HEK293T (cell line): ENCODE measurements around the gene P2RY2.

Experiments
- ARNT ChIP-seq: fragments of 450-650 bp; IDR thresholded peaks from 2 replicates; pipeline ENCODE4 v1.6.1; 2017; ENCODE audit warnings: mild to moderate bottlenecking
- ELF4 ChIP-seq: fragments of 450-650 bp; IDR thresholded peaks from 2 replicates; pipeline ENCODE4 v1.6.1; 2017; ENCODE audit warnings: antibody characterized with exemption
- FOXK2 ChIP-seq: fragments of 450-650 bp; IDR thresholded peaks from 2 replicates; pipeline ENCODE4 v1.6.1; 2016; ENCODE audit warnings: mild to moderate bottlenecking
- HDGF ChIP-seq: fragments of 450-650 bp; IDR thresholded peaks from 2 replicates; pipeline ENCODE4 v1.6.1; 2017; ENCODE audit warnings: antibody characterized with exemption, borderline replicate concordance
- SUZ12 ChIP-seq: fragments of 450-650 bp; IDR thresholded peaks from 2 replicates; pipeline ENCODE4 v1.6.1; 2016; ENCODE audit warnings: mild to moderate bottlenecking

DNA sequence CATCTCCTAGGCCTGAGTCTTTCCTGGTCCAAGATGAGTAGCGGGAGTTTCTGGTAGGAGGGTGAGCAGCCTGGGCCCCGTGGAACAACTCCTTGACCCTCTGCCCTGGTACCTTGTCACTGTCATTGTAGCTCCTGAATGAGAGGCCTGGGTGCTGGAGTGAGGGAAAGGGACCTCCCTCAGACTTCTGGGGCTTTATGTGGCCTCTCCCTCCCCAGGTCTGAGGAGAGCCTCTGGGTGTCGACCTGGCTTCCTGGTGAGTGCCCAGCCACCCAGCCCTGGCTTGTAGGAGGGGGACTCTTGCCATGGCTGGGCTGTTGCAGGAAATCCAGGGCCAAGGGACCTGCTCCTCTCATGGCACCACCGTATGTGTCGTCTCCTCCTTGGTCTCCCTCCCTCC is 3.9 kb downstream of the P2RY2 start:
- no peak for TF ChIP-seq HDGF
- TF ChIP-seq ELF4, result no peak
- no peak for TF ChIP-seq FOXK2
- TF ChIP-seq SUZ12, result no peak
- no peak for TF ChIP-seq ARNT
